Breast epithelium (tissue), 3 donors: ENCODE measurements around the gene RUVBL1.

Experiments
- POLR2A ChIP-seq: fragments of 450-650 bp; IDR thresholded peaks from one replicate; pipeline ENCODE4 v1.6.1; 2016; ENCODE audit warnings: antibody characterized with exemption, mild to moderate bottlenecking, moderate library complexity
- POLR2AphosphoS5 ChIP-seq, 3 donors: sonication (generic); formaldehyde crosslinking; IDR thresholded peaks; one replicate each; pipeline ENCODE4 v1.6.1; 2017; ENCODE audit warnings: antibody characterized with exemption in 3 of 3
- TF ChIP-seq, protein P1 (sequence below), 3 donors: fragments of 450-650 bp; IDR thresholded peaks; one replicate each; pipeline ENCODE4 v1.5.1; 2016 to 2017; ENCODE audit warnings: antibody characterized with exemption in 3 of 3, mild to moderate bottlenecking in 3 of 3, moderate library complexity in 3 of 3

DNA sequence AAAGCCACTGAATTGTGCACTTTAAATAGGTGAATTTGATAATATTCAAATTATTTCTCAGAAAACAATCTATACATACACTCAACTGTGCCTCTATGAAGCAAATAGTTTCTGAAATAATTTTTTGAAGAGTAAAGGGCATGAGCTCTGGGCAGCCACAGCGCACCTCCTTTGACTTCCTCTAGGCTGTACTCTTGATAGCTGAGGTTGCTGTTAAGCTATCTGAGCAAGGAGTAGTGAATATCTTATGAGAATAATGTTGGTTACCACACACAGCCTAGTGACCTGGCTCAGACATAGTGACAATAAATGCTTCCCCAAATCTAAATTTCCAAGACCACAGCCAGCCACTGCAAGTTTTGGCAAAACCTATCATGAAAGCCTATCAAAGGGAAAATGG, 83.0 kb downstream of the RUVBL1 start:
- TF ChIP-seq, protein P1, sequence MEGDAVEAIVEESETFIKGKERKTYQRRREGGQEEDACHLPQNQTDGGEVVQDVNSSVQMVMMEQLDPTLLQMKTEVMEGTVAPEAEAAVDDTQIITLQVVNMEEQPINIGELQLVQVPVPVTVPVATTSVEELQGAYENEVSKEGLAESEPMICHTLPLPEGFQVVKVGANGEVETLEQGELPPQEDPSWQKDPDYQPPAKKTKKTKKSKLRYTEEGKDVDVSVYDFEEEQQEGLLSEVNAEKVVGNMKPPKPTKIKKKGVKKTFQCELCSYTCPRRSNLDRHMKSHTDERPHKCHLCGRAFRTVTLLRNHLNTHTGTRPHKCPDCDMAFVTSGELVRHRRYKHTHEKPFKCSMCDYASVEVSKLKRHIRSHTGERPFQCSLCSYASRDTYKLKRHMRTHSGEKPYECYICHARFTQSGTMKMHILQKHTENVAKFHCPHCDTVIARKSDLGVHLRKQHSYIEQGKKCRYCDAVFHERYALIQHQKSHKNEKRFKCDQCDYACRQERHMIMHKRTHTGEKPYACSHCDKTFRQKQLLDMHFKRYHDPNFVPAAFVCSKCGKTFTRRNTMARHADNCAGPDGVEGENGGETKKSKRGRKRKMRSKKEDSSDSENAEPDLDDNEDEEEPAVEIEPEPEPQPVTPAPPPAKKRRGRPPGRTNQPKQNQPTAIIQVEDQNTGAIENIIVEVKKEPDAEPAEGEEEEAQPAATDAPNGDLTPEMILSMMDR (IDR thresholded peaks at IDR 0.05), result no peak
- no peak for TF ChIP-seq POLR2AphosphoS5 (IDR thresholded peaks at IDR 0.05)
- TF ChIP-seq POLR2A, result no peak
